A673 (cell line): ENCODE results near the gene SMYD3.

Experiments used
- EZH2 ChIP-seq: fragments of 200-600 bp; sonication (generic); IDR thresholded peaks from 2 replicates; pipeline ENCODE4 v1.6.1; 2017; ENCODE audit warnings: borderline replicate concordance, low read depth, mild to moderate bottlenecking, mixed read lengths, antibody characterized with exemption, low read length; ENCODE audit not compliant: poor library complexity, severe bottlenecking
- TF ChIP-seq, protein P1 (sequence below): fragments of 300-800, 200-600 bp; sonication (generic); conservative IDR thresholded peaks from 2 replicates; pipeline ENCODE4 v1.5.1; 2017; ENCODE audit warnings: low read depth, mild to moderate bottlenecking, antibody characterized with exemption, low read length, moderate library complexity, mixed read lengths

GRCh38 chr1:246213947-246214346 is 293.1 kb downstream of the SMYD3 start:
- TF ChIP-seq, protein P1, sequence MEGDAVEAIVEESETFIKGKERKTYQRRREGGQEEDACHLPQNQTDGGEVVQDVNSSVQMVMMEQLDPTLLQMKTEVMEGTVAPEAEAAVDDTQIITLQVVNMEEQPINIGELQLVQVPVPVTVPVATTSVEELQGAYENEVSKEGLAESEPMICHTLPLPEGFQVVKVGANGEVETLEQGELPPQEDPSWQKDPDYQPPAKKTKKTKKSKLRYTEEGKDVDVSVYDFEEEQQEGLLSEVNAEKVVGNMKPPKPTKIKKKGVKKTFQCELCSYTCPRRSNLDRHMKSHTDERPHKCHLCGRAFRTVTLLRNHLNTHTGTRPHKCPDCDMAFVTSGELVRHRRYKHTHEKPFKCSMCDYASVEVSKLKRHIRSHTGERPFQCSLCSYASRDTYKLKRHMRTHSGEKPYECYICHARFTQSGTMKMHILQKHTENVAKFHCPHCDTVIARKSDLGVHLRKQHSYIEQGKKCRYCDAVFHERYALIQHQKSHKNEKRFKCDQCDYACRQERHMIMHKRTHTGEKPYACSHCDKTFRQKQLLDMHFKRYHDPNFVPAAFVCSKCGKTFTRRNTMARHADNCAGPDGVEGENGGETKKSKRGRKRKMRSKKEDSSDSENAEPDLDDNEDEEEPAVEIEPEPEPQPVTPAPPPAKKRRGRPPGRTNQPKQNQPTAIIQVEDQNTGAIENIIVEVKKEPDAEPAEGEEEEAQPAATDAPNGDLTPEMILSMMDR: no peak
- no peak for TF ChIP-seq EZH2
